Right lobe of liver (tissue), 4 donors: ENCODE data around the gene WIF1.

ENCODE experiments used
- CTCF ChIP-seq, 4 donors: fragments of 200-600 bp in 3 of 4; fragments of 450-650 bp in 1 of 4; IDR thresholded peaks; one replicate each; pipeline versions ENCODE4 v1.5.1 to v1.8.0; 2016 to 2022; ENCODE audit warnings: antibody characterized with exemption in 4 of 4, mild to moderate bottlenecking in 2 of 4
- POLR2A ChIP-seq: fragments of 450-650 bp; IDR thresholded peaks from one replicate; pipeline ENCODE4 v1.6.1; 2017; ENCODE audit warnings: antibody characterized with exemption, mild to moderate bottlenecking
- donor health status: DM: no; HTN: no; CAD: no.
- donor health status: DM: no; HTN: no; CAD: no.
- donor health status: DM: no; HTN: yes; CAD: no.

GRCh38 chr12:65125247-65125646 lies 4.1 kb upstream of the WIF1 start:
- TF ChIP-seq CTCF (IDR thresholded peaks at IDR 0.05) (no peak), POLR2A (no peak)
